Upper lobe of left lung (tissue), 6 donors: ENCODE results near the gene CDK2. TPM values are rescaled to one million over a fixed set of nuclear protein-coding genes. Genes with fewer than 3 reads are reported as not detected.

Experiments used
- ATAC-seq, 2 donors: fragments of 200-7000 bp; cut with Tn5 transposase; one replicate each; pipeline ENCODE4 v1.9.1; 2022; ENCODE audit warnings: mild to moderate bottlenecking in 2 of 2, moderate library complexity in 2 of 2; ENCODE audit not compliant: low FRiP score in 2 of 2
- DNase-seq, 2 donors: peaks; one replicate each; pipeline ENCODE4 v3.0.0-alpha.2; 2019 to 2020
- H3K27ac ChIP-seq, 4 donors: fragments of 200-600 bp; sonication (generic); one replicate each; pipeline ENCODE4 v1.5.1; 2016 to 2019
- H3K27me3 ChIP-seq, 4 donors: fragments of 200-600 bp; sonication (generic); one replicate each; pipeline ENCODE4 v1.5.1; 2017 to 2019
- H3K36me3 ChIP-seq, 4 donors: fragments of 200-600 bp; sonication (generic); one replicate each; pipeline ENCODE4 v1.5.1; 2016 to 2019
- H3K4me1 ChIP-seq, 4 donors: fragments of 200-600 bp; sonication (generic); one replicate each; pipeline ENCODE4 v1.5.1; 2018 to 2019
- H3K4me3 ChIP-seq, 4 donors: fragments of 200-600 bp; sonication (generic); one replicate each; pipeline ENCODE4 v1.5.1; 2017 to 2019; ENCODE audit warnings: mild to moderate bottlenecking in 2 of 4, moderate library complexity in 1 of 4
- H3K9me3 ChIP-seq, 4 donors: fragments of 200-600 bp; sonication (generic); one replicate each; pipeline ENCODE4 v1.5.1; 2018 to 2019
- EP300 ChIP-seq, 4 donors: sonication (generic); formaldehyde crosslinking; IDR thresholded peaks; one replicate each; pipeline ENCODE4 v1.5.1; 2017; ENCODE audit warnings: antibody characterized with exemption in 4 of 4, control low read depth in 2 of 4
- POLR2A ChIP-seq, 4 donors: fragments of 450-650 bp; IDR thresholded peaks; one replicate each; pipeline ENCODE4 v1.5.1; 2016 to 2017; ENCODE audit warnings: antibody characterized with exemption in 4 of 4, mild to moderate bottlenecking in 2 of 4
- POLR2AphosphoS5 ChIP-seq, 2 donors: sonication (generic); formaldehyde crosslinking; IDR thresholded peaks; one replicate each; pipeline ENCODE4 v1.5.1; 2017; ENCODE audit warnings: antibody characterized with exemption in 2 of 2
- WGBS, 2 donors: methylation state at CpG; one replicate each; pipeline ENCODE4 v1.1.5; 2017 to 2018; 5-methylcytosine and 5-hydroxymethylcytosine counted together
- total RNA-seq, 6 donors: library from RNA; depleted of rRNA in 4 of 6; stranded (reverse); fragments of >200 nt in 4 of 6; gene quantifications; one replicate each; pipeline versions ENCODE4 v1.1.0 to v1.2.1, GENCODE V29; 2016 to 2021
- TF ChIP-seq, protein P1 (sequence below), 6 experiments: fragments of 450-650 bp in 4 of 6; fragments of 200-600 bp in 2 of 6; sonication (generic) in 2 of 6; IDR thresholded peaks; one replicate each; pipeline ENCODE4 v1.5.1; 2016 to 2019; ENCODE audit warnings: antibody characterized with exemption in 6 of 6
- donor health status: DM: no; HTN: no; CAD: no; lungs with moderate emphysema.
- donor health status: DM: no; HTN: yes; CAD: no; lungs with severe emphysema.

The CDK2 gene
- total RNA-seq, 6 donors from 2014 or later: 11.7 to 27.9 (median 21.7) TPM

- Histone ChIP-seq H3K27me3 (no peaks in the 10 kb centered on the region), H3K27ac (no peak overlapping the region), H3K9me3 (no peaks in the 10 kb centered on the region), H3K4me1 (peaks cover 14 to 21% (median 17%) of the 10 kb centered on the region in 4 donors), H3K4me3 (no peak overlapping the region), H3K36me3 (no peaks in the 10 kb centered on the region)
- TF ChIP-seq POLR2A (IDR thresholded peaks at IDR 0.05): no peak
- TF ChIP-seq POLR2AphosphoS5 (IDR thresholded peaks at IDR 0.05): no peak
- TF ChIP-seq, protein P1, sequence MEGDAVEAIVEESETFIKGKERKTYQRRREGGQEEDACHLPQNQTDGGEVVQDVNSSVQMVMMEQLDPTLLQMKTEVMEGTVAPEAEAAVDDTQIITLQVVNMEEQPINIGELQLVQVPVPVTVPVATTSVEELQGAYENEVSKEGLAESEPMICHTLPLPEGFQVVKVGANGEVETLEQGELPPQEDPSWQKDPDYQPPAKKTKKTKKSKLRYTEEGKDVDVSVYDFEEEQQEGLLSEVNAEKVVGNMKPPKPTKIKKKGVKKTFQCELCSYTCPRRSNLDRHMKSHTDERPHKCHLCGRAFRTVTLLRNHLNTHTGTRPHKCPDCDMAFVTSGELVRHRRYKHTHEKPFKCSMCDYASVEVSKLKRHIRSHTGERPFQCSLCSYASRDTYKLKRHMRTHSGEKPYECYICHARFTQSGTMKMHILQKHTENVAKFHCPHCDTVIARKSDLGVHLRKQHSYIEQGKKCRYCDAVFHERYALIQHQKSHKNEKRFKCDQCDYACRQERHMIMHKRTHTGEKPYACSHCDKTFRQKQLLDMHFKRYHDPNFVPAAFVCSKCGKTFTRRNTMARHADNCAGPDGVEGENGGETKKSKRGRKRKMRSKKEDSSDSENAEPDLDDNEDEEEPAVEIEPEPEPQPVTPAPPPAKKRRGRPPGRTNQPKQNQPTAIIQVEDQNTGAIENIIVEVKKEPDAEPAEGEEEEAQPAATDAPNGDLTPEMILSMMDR (IDR thresholded peaks at IDR 0.05): no peak
- no peak for TF ChIP-seq EP300 (IDR thresholded peaks at IDR 0.05)
- DNase-seq (no peak), ATAC-seq (no peak)
- 81 to 85% methylated on average over 2 of the region's 2 CpGs for WGBS, 2 donors
Measured at GRCh38 chr12:55963760-55964159, 2.9 kb upstream of the CDK2 start.

GRCh38 chr12:55965240-55965639 is 1.4 kb upstream of the CDK2 start:
- Histone ChIP-seq H3K4me1 (peaks cover 14 to 26% (median 17%) of the 10 kb centered on the region in 4 donors), H3K36me3 (peaks cover 0 to 1% (median 0%) of the 10 kb centered on the region in 4 donors), H3K4me3 (no peak overlapping the region), H3K27me3 (no peaks in the 10 kb centered on the region), H3K27ac (no peak overlapping the region), H3K9me3 (no peaks in the 10 kb centered on the region)
- DNase-seq (no peak), ATAC-seq (no peak)
- TF ChIP-seq POLR2A (IDR thresholded peaks at IDR 0.05): no peak
- no peak for TF ChIP-seq POLR2AphosphoS5 (IDR thresholded peaks at IDR 0.05)
- TF ChIP-seq EP300 (IDR thresholded peaks at IDR 0.05): no peak
- TF ChIP-seq, protein P1 (IDR thresholded peaks at IDR 0.05): no peak
- 83 to 84% methylated on average over 5 of the region's 5 CpGs for WGBS, 2 donors

- Histone ChIP-seq H3K36me3 (peaks cover 0 to 9% (median 0%) of the 10 kb centered on the region in 4 donors), H3K27me3 (no peaks in the 10 kb centered on the region), H3K4me1 (peaks cover 14 to 26% (median 17%) of the 10 kb centered on the region in 4 donors), H3K27ac (peak within 1 kb of the TSS; percentile 73 to 92 (median 86)), H3K9me3 (no peaks in the 10 kb centered on the region), H3K4me3 (peak within 1 kb of the TSS; percentile 55 to 88 (median 68))
- DNase-seq (no peak), ATAC-seq (peak in 1 of 2 donors; percentile 22)
- 13 to 14% methylated on average over 4 of the region's 4 CpGs for WGBS, 2 donors
- no peak for TF ChIP-seq POLR2AphosphoS5 (IDR thresholded peaks at IDR 0.05)
- TF ChIP-seq POLR2A (IDR thresholded peaks at IDR 0.05): no peak
- TF ChIP-seq, protein P1 (IDR thresholded peaks at IDR 0.05): no peak
- no peak for TF ChIP-seq EP300 (IDR thresholded peaks at IDR 0.05)
Measured at GRCh38 chr12:55965941-55966407, 656 bp upstream of the CDK2 start, which contains the start of gene PMEL. PMEL (minus strand) TSS chr12:55966042; CDS start chr12:55966011, 31 bp downstream.

GRCh38 chr12:55969356-55969755 is 2.7 kb downstream of the CDK2 start:
- H3K4me3 ChIP-seq: no peak overlapping the region
- peaks cover 23 to 38% (median 31%) of the 10 kb centered on the region in 4 donors for H3K4me1 ChIP-seq
- H3K36me3 ChIP-seq: peaks cover 0 to 13% (median 0%) of the 10 kb centered on the region in 4 donors
- ATAC-seq (no peak), DNase-seq (no peak)
- H3K27ac ChIP-seq: no peak overlapping the region
- TF ChIP-seq, protein P1 (IDR thresholded peaks at IDR 0.05): no peak
- TF ChIP-seq POLR2A (IDR thresholded peaks at IDR 0.05): no peak
- no peak for TF ChIP-seq POLR2AphosphoS5 (IDR thresholded peaks at IDR 0.05)
- TF ChIP-seq EP300 (IDR thresholded peaks at IDR 0.05): no peak
- H3K9me3 ChIP-seq: no peaks in the 10 kb centered on the region
- 81 to 84% methylated on average over 4 of the region's 4 CpGs for WGBS, 2 donors
- H3K27me3 ChIP-seq: no peaks in the 10 kb centered on the region

DNA sequence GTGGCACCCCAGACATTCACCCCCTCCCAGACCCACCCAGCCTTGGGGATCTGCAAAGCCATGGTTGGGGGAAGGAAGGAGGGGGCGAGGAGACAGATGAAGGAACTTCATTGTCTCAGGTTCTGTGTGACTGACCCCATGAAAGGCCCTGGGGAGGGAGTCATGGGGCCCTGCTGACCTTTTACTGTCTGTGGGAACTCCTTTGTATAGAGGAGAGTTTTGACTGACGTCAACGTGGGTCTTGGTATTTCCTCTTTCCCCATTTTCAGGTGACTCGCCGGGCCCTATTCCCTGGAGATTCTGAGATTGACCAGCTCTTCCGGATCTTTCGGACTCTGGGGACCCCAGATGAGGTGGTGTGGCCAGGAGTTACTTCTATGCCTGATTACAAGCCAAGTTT is 4.1 kb downstream of the CDK2 start:
- H3K9me3 ChIP-seq: no peaks in the 10 kb centered on the region
- ATAC-seq: no peak
- 89 to 92% methylated on average over 7 of the region's 7 CpGs for WGBS, 2 donors
- TF ChIP-seq, protein P1 (IDR thresholded peaks at IDR 0.05): no peak
- no peak for TF ChIP-seq POLR2A (IDR thresholded peaks at IDR 0.05)
- no peak for TF ChIP-seq EP300 (IDR thresholded peaks at IDR 0.05)
- no peak for TF ChIP-seq POLR2AphosphoS5 (IDR thresholded peaks at IDR 0.05)
- no peak overlapping the region for H3K4me3 ChIP-seq
- no peak for DNase-seq
- no peaks in the 10 kb centered on the region for H3K27me3 ChIP-seq
- peaks cover 0 to 13% (median 0%) of the 10 kb centered on the region in 4 donors for H3K36me3 ChIP-seq
- peak overlapping the region in 1 of 4 donors; percentile 94 for H3K27ac ChIP-seq
- H3K4me1 ChIP-seq: peaks cover 34 to 48% (median 41%) of the 10 kb centered on the region in 4 donors
